HG02759 (cell line): ENCODE measurements around the gene OLFM3.
A peak's percentile ranks its signal among the peaks of the same experiment; 100 is the strongest.

Source experiments
- ATAC-seq: cut with Tn5 transposase; IDR thresholded peaks from one replicate; pipeline ENCODE4 v1.9.1; 2021; ENCODE audit warnings: mild to moderate bottlenecking, moderate library complexity; ENCODE audit not compliant: unreplicated experiment

Gene OLFM3

DNA sequence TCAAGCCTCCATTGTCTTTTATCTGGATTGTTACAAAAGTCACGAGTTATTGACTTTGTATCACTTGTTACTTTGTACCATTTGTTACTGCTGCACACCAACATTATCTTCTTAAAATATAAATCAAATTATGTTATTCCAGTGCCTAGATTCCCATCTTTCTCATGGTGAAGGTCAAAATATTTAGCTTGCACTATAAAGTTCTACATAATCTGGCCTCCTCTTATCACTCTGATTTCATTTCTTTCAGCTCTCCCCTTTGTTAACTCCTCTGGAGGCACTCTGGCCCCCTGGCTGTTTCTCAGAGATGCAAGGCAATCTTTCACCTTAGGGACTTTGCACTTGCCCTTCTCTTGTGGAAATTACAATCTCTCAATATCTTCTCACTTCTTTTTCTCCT, 143.8 kb downstream of the OLFM3 start:
- ATAC-seq: no peak

DNA sequence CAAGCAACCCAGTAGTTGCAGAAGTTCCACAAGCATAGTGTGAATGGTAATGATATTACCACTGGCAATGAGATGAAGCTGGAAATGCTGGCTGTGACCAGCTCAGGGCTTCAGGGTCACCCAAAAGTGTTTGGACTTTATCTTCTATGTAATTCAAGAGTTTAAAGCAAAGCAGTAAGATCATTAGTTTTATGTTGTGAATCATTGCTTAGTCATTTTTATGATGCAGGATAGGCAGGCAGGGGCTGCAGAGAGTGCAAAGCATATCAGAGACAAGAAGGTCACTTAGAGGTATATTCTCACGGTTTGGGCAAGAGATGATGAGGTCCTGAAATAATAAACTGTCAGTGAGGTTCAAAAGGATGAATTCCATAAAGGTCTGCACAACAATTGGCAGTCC, 147.4 kb downstream of the OLFM3 start:
- ATAC-seq: no peak

DNA sequence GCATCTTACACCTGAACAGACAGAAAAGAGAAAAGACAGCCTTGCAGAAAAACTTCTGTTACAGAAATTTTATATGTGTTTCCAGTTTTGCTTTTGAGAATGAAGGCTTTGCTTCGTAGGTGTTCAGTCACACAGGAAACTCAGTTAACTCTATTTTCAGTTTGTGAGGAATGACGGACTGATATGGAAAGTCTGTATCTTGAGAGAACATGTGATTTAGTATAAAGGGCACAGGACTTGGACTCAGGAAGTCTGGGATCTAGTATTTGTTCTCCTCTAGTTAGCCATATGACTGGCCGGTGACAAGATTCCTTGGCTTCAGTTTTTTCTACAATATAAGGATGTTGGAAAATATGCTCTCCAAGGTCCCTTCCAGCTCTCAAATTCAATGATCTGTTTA, 149.1 kb downstream of the OLFM3 start:
- no peak for ATAC-seq

DNA sequence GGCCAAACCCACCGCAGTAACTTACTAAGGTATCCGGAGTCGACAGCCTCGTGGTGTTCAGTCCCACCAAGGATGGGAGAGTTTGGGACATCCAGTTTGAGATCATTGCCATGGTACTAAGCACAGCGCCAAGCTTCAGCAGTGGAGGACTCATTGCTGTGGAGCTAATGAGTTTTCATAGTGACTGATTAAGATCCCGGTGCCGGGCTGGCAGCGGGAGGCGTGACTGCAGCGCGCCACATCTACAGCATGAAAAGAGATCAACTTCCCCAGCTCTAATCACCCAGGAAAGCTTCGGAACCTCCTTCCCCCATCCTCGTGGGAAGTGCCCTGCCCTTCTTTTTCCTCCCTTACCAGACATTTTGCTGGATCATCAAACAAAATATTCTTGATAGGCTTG, 149.9 kb downstream of the OLFM3 start:
- ATAC-seq: no peak

DNA sequence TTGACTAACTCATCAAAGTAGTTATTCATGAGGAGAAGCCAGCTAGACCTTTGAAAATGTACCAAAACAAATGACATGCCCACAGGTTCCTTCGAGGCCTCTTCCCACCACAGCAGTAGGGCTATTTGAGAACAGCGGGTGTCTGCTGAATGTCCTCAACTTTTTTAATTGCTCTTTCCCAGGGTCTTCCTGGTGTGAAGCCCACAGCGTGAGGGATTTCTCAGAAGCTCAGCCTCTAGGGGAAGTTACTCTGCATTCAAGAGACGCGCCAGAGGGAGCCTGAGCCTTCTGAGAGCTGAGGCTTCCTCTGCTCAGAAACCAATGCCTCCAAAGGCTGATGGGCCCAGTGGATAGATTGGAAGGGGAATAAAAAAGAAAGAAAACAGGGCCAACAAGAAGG, 153.6 kb downstream of the OLFM3 start:
- ATAC-seq: no peak

DNA sequence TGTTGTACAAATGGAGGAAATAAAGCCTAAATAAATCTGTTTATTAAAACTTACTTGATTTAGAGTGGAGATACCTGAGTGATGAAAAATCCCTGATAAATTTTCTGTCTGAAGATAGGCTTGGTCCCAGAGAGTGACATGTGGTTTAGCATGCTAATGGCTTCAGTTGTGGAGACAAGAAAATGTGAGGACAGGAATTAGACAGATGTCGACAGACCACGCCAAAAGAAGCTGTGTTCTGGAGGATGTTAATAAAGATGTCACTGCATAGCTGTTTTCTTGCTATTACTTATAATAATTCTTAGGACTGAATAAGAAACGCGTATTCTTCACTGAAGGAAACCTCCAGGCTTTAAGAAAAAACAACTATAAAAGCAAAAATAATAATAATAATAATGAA, 154.9 kb downstream of the OLFM3 start:
- ATAC-seq: no peak

DNA sequence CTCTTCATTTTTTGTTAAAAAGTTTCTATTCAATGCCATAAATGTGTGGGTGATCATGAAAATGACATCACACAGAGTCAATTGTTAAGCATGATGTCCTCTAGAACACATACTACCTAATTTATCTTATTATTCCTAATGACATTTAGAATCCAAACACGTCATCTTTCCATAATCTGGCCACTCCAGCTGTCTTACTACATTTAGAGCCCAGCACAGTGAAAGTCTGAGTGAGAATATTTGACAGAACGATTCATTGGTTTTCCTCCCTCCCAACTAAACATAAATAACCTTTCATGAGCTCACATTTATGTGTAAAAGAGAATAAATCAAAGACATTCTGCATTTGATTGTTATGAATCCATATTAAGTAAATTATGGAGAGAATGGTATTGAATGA, 160.7 kb downstream of the OLFM3 start:
- ATAC-seq: no peak

DNA sequence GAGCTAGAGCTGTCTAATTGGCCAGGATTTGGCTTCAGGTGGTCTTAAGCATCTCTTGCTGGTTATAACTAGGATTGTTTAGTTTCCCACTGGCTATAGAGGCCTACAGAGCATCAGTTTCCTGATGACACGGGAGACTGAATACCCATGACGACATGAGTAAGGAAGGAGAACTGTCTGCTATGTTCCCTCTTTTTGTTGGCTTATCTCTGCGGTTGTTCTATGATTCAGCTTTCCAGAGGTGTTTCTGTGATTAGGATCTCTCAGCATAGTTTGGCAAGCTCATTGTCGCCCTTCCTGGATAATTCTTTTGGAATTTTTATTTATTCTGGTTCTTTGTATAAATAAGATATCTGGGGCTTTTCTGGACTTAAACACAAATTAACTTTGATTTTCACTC, 163.4 kb downstream of the OLFM3 start:
- ATAC-seq: no peak

DNA sequence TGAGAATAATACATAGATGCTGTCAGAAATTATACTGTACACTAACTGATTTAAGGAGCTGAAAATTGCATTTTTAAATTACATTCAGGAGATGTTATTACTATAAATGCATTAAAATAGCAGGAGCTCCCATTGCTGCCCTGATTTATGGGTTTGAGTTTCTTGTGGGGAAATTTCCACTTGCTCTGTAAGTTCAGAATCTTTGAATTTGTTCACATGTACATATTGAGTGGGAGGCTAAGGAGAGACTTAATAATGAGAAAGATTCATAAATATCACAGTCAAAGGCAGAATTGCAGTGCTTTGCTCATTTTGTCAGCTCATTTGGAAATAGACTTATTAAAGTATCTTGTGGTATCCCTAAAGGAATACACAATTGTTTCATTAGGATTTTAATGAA, 170.3 kb downstream of the OLFM3 start:
- ATAC-seq: no peak

DNA sequence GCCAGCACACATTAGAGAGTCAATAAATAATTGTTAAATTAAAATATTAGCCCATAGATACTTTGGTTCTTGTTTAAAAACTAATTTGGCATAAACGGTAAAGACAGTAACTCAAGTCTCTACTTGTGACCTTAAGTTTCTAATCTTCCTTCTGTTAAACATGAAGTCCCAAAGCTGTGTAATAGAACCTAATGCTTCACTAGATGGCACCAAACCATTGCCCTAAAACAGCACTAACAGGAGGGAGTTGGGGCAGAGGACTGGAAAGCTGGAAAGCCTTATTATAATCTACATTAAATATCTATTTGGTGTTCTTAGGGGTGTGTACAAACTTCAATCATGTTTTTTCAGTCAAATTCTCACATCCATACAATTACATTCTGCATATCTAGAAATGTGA, 176.7 kb downstream of the OLFM3 start:
- peak; percentile 67 for ATAC-seq

DNA sequence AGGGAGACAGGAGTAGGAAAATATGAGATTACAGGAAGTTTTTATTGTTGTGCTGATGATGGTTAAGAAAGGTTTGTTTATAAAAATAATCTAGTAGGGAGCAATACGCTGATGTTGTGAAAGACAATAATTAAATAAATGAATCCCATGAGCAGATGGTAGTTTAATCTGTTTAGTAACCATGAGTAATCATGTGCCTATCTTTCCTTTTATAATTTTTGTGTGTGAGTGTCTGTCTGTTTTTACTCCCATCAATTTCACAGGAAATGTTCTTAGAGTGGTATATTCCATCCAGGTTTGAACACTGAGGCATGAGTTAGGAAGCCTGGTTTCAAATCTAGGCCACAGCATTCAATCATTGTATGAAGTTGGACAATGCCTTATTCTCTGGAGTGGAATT, 180.5 kb downstream of the OLFM3 start:
- ATAC-seq: no peak

DNA sequence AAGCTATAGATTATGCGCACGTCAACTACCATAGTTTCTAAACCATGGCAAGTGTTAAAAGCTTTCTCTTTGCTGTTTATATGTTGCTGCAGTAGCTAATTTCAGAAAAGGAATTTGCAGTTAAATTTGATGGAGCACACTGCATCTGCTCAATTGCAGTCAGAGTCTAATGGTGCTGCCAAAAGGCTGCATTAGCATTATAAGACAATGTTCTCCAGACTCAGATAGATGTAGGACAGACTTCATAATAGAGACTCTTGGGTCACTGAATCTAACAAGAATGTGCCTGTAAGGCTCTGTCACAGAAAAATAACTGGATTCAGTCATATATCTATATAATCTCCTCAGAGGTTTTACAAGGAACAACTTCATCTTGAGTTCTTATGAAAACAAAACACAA, 198.3 kb downstream of the OLFM3 start:
- ATAC-seq: no peak

DNA sequence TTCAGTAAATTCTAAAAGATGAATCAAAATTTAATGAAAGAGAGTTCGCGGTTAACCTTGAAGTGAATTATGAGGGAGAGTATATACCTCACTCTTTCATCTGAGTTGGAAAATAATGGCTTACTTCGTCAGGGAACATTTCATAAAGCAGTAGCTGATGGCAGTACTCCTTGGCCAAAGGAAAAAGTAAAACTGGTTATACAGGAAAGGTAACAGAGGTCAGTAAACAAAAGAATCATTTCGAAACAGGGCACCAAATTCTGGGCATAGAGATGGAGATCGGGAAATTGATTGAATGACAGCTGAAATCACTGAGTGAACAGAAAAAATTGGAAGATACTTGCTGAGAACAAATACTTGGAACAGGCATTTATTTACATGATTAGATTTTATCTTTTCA, 199.0 kb downstream of the OLFM3 start:
- ATAC-seq: no peak

DNA sequence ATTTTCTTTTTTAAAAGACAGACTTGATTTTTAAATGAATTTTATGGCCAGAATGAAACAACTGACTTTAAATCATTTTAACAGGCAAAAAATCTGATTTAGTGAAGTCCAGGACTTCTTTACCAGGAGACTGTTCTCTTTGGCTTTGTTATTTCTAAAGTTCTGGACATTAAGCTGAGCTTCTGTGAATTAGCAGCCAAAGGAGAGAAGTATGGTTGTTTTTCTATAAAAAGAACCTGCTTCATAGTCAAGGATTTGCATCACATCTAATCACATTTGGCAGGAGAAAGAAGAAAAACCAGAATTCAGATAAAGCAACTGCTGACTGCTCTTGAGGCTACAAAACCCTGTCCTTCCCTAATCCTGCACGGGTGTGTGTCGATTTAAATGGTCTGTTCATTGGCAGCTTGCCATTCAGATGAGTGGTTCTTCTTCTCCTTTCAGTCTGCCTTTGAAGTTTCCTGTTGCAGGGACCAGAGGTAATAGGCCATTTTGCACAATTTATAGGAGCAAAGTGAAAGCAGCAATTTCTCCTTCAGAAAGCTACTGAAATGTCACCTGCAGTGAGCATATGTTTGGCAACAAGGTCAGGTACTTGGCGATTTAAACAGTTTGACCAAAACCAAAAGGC, 215.4 kb downstream of the OLFM3 start:
- ATAC-seq: no peak

DNA sequence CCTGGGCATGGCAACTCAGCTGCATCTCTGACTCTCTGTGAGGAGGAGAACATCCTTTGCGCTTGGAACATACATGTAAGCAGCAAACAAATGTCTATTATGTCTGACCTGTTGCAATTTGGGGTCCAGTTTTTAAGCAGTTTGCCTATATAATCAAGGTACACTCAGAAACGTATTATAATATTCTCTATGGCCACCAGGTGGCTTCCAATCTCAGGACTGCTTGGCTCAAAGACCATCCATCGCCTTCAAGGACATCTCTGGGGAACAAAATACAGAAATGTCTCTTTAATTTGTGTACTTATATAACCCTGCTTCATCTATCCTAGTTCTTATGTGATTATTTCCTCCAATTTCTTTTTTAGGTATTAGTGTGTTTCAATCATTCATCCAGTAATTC, 227.2 kb downstream of the OLFM3 start:
- peak; percentile 80 for ATAC-seq

DNA sequence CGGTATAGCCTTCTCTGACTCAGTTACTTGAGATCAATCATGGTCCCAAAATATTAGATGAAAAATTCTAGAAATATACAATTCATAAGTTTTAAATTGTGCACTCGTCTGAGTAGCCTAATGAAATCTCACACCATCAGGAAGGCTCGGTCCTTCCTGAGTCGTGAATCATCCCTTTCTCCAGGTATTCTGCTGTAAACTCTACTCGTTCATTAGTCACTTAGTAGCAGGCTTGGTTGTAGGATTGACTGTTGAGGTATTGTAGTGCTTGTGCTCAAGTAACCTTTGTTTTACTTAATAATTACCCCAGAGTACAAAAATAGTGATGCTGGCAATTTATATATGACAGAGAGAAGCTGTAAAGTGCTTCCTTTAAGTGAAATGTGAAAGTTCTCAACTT, 238.7 kb downstream of the OLFM3 start:
- no peak for ATAC-seq

DNA sequence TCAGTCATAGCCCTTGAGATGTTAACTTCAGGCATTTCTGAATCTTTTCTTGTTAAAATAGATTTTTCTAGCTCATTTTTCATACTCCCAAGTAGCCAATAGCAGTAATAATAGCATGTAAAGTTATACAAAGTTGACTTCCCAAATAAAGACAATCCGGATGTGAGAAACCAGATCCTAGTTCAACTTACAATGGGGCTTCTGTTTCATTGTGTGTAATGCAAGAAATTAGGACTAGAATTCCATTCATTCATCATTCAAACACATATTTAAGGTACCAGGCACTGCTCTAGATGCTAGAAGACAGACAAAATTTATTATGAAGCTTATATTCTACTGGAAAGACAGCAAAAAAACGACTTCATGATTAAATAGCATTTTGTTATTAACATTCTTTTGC, 240.3 kb downstream of the OLFM3 start:
- no peak for ATAC-seq
